ELR (cell line): Measurements from ENCODE around the gene EXT2.

Experiments used
- DNase-seq: peaks from one replicate; pipeline ENCODE4 v3.0.0-alpha.2; 2015; ENCODE audit warnings: low read depth

Gene EXT2

DNA sequence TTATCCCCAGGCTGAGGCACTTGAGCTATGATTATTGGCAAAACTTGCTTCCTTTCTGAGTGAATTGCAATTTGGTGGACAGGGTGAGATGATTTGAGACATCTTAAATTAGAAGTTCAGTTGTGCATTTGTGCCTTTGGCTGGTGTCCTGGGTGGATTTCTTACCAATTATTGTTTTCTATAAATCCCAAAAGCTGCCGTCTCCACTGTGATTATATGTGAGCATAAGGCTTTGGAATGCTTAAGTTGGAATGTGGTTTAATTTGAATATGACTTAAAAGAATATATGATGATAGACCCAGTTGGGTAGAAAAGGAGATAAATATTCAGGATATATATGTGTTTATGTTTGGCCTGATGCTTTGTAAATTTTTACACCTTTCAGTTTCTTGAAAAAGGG, 70.0 kb downstream of the EXT2 start:
- DNase-seq, result peak; percentile 26

GRCh38 chr11:44167046-44167445, 71.6 kb downstream of the EXT2 start:
- DNase-seq, result no peak

- DNase-seq, result no peak
Observed at GRCh38 chr11:44171518-44171917, 76.0 kb downstream of the EXT2 start.

GRCh38 chr11:44172966-44173365, 77.5 kb downstream of the EXT2 start:
- DNase-seq, result no peak

DNA sequence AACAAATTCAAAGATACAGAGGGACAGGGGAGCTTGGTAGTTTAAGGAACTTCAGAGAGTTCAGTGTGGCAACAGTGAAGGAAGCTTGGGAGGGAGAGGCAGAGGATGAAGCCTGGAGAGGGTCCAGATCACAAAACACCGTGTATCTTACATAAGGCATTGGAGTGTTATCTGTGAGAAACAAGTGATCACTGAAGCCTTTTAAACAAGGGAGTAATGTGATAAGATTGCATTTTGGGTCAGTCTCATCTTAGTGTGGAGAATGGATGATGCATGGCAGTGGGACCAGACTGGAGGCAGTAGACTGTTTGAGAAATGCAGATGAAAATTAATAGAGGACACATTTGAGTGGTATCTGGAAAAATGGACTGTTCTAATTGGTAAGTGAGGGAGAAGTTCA, 79.4 kb downstream of the EXT2 start:
- no peak for DNase-seq

- no peak for DNase-seq
Observed at GRCh38 chr11:44176546-44177213, 81.2 kb downstream of the EXT2 start.

DNA sequence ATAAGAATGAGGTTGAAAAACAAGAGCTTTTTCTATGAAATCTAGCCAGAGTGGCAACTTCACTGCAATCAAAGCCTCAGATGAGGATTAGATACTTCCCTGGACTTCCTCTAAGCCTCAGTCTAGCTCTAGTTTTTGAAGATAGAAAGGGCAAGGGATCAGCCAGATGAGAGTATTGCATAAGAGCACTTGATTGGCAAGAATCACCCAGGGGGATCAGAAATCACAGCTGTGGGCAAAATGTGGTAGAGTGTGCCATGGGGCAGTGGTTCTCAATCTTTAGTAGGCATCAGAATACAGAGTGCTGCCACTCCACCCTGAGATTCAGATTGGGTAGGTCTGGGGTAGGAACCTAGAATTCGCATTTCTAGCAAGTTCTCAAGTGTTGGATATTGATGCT, 82.4 kb downstream of the EXT2 start:
- no peak for DNase-seq

DNA sequence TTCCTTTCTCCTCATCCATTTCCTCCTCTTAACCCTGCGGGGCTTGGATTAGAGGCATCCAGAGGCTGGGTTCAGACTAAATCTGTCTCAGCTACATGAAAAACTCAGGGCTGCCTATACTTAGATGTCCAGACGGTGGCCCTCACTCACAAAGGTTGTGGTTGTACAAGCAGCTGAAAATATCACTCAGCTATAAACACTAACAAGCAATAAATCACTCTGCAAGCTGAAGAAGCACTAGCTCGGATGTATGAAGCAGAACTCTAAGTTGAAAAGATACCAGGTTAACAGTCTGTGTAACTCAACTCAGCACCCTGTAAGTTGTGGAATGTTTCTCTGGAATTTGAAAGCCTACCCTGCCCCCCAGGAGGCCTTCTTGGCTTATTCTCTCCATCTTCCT, 82.9 kb downstream of the EXT2 start:
- DNase-seq, result no peak

GRCh38 chr11:44179173-44179572, 83.7 kb downstream of the EXT2 start:
- no peak for DNase-seq

GRCh38 chr11:44180107-44180506, 84.6 kb downstream of the EXT2 start:
- DNase-seq, result no peak

DNA sequence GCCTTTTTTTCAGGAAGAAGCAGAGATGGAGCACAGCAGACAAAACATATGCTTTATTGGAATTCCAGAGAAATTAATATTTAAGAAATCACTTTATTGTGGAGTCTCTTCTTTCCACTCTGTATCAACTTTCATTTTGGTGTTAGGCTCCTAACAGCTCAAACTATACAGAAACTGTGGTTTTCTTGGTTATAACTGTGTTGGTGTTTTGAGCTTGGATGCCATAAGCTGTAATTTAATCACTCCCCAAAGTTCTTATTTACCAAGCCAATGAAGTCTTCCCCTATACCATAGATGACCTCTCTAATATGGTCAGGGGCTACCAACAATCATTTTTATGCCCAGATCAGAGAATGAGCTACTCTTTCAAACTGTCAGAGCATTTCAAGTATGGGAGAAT, 90.0 kb downstream of the EXT2 start:
- DNase-seq, result no peak

DNA sequence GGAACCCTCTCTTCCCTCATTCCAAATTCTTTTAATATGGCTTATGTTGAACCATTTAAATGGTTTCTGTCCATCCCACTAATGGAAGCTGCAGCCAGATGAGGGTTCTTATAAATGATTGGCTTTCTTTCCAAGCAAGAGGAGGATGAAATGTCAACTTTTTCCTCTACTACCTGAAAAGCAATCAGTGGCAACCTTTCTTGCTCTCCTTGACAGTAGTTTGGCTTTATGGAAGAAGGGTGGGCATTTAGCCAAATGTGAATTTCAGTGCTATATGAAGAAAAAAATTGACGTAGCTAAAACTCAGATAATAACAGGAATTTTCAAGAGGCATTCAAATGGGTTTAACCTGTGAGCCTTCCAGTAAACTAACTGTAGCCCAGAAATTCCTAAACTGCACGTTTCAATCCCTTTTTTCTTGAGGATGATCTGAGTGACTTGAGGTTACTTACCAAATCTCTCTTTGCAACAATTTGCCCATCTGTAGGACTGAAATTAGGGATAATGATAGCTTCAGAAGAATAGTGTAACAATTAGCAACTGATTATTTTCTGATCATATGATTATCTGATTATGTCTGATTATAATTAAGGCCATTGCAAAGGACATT, 90.9 kb downstream of the EXT2 start:
- no peak for DNase-seq

- DNase-seq, result no peak
Observed at GRCh38 chr11:44188643-44189042, 93.2 kb downstream of the EXT2 start.

GRCh38 chr11:44189986-44190882, 94.8 kb downstream of the EXT2 start:
- no peak for DNase-seq

DNA sequence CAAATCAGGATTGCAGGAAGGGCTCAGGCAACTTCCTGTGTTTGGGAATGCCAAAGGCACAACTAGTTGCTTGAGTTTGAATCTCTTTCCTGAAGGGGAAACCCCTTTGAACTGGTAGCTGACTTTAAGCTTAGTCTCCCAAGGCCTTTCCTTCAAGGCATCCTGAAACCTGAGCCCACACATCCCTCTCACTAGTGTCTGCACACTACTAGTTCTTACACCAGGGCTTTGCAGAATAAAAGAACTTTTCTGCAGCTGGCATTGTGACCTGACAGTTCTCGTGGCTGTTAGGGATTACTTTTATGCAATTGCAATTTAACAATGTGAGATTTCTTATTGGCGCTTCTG, 95.4 kb downstream of the EXT2 start:
- peak; percentile 6 for DNase-seq

GRCh38 chr11:44191322-44192016, 96.0 kb downstream of the EXT2 start:
- no peak for DNase-seq

DNA sequence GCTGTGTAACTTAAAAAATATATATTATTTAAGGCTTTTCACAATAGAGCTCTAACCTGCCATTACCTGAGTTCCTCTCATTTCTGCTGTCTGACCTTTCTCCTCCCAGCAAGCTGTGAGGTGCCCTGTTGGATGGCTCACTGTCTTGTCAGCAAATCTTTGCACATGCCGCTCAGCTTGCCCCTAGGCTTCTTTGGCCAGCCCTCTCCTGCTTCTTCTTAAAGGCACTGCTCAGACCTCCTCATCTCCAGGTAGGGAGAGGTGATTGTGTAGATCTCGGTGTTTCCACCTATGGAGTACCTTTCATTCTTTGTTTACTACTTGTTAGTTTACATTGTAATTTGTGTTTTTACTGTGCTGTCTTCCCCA, 96.5 kb downstream of the EXT2 start:
- no peak for DNase-seq

GRCh38 chr11:44192462-44193100, 97.1 kb downstream of the EXT2 start:
- no peak for DNase-seq

GRCh38 chr11:44193856-44194255, 98.4 kb downstream of the EXT2 start:
- DNase-seq, result no peak

- no peak for DNase-seq
Observed at GRCh38 chr11:44198146-44198724, 102.8 kb downstream of the EXT2 start.

- DNase-seq, result no peak
Observed at GRCh38 chr11:44199298-44199697, 103.8 kb downstream of the EXT2 start.

- no peak for DNase-seq
Observed at GRCh38 chr11:44199816-44200215, 104.3 kb downstream of the EXT2 start.
